ENCODE data around the gene ARHGEF37.
"Not testable (repeated sequence)": the region's sequence is repeated elsewhere in the genome, so short reads cannot be mapped to it uniquely, and the experiment has no call there.

The ARHGEF37 gene

DNA sequence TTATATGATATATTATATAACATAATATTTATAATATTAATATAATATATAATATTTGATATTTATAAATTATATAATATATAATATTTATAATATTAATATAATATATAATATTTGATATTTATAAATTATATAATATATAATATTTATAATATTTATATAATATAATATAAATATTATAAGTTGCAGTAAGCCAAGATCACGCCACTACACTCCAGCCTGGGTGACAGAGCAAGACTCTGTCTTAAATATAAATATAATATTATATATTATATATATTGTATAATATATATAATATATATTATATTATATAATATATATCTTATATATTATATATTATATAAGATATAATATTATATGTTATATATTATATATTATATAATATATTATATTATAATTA is 68.4 kb downstream of the ARHGEF37 start:
- H3K27me3 ChIP-seq (ENCODE audit: control insufficient read depth, insufficient read depth, low read length); H3K27ac ChIP-seq (ENCODE audit: low read depth, low read length); H3K36me3 ChIP-seq (ENCODE audit: control insufficient read depth, insufficient read depth, low read length); H3K4me3 ChIP-seq (ENCODE audit: low read length); H3K4me1 ChIP-seq (ENCODE audit: control insufficient read depth, insufficient read depth, low read length); H3K9ac ChIP-seq (ENCODE audit: low read length): not testable (repeated sequence)

DNA sequence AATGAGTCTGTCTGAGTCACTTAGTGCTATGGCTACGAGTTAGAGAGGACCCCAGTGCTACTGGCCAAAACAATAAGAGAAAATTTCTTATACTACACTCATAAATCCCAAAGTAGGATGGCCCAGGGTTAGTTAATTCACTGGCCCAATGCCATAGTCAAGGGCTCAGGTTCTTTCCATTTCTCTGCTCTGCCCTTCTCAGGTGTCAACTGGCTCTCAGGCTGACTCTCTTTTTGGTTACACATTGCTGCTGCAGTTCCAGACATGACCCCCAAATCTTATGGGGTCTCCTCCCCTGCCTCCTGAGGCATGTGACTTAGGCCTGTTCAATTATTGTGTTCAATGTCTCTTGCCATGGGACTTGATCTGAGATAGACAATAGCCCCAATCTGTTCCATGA is 70.4 kb downstream of the ARHGEF37 start:
- Histone ChIP-seq H3K27me3 (ENCODE audit: control insufficient read depth, insufficient read depth, low read length) (no peaks in the 10 kb centered on the region), H3K36me3 (ENCODE audit: control insufficient read depth, insufficient read depth, low read length) (no peaks in the 10 kb centered on the region), H3K9ac (ENCODE audit: low read length) (no peak overlapping the region), H3K4me3 (ENCODE audit: low read length) (no peak overlapping the region), H3K4me1 (ENCODE audit: control insufficient read depth, insufficient read depth, low read length) (no peaks in the 10 kb centered on the region), H3K27ac (ENCODE audit: low read depth, low read length) (no peak overlapping the region)

- H3K9ac ChIP-seq (ENCODE audit: low read length) = no peak overlapping the region
- H3K4me1 ChIP-seq (ENCODE audit: control insufficient read depth, insufficient read depth, low read length) = no peaks in the 10 kb centered on the region
Measured at GRCh38 chr5:149652697-149653096, 71.4 kb downstream of the ARHGEF37 start.

GRCh38 chr5:149654231-149654630 is 72.9 kb downstream of the ARHGEF37 start:
- Histone ChIP-seq H3K27me3 (ENCODE audit: control insufficient read depth, insufficient read depth, low read length) (no peaks in the 10 kb centered on the region), H3K4me1 (ENCODE audit: control insufficient read depth, insufficient read depth, low read length) (no peaks in the 10 kb centered on the region), H3K4me3 (ENCODE audit: low read length) (no peak overlapping the region), H3K36me3 (ENCODE audit: control insufficient read depth, insufficient read depth, low read length) (no peaks in the 10 kb centered on the region), H3K9ac (ENCODE audit: low read length) (no peak overlapping the region), H3K27ac (ENCODE audit: low read depth, low read length) (no peak overlapping the region)

More at GRCh38 chr5:149652697-149653096, 71.4 kb downstream of the ARHGEF37 start:
- no peak overlapping the region for H3K27ac ChIP-seq (ENCODE audit: low read depth, low read length)
- H3K36me3 ChIP-seq (ENCODE audit: control insufficient read depth, insufficient read depth, low read length) = no peaks in the 10 kb centered on the region
- no peaks in the 10 kb centered on the region for H3K27me3 ChIP-seq (ENCODE audit: control insufficient read depth, insufficient read depth, low read length)
- H3K4me3 ChIP-seq (ENCODE audit: low read length) = no peak overlapping the region

DNA sequence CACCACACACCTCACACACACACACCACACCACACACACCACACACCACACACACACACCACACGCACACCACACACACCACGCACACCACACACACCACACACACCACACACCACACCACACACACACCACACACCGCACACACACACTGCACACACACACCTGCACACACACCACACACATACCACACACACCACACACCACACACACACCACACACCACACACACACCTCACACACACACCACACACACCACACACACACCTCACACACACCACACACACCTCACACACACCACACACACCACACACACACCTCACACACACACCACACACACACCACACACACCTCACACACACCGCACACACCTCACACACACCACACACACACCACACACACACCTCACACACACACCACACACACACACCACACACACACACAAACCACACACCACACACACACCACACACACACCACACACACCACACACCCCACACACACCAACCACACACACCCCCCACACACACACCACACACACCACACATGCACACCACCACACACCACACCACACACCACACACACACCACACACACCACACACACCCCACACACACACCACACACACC is 73.7 kb downstream of the ARHGEF37 start:
- H3K36me3 ChIP-seq (ENCODE audit: control insufficient read depth, insufficient read depth, low read length) = no peaks in the 10 kb centered on the region
- H3K27ac ChIP-seq (ENCODE audit: low read depth, low read length) = no peak overlapping the region
- no peaks in the 10 kb centered on the region for H3K27me3 ChIP-seq (ENCODE audit: control insufficient read depth, insufficient read depth, low read length)
- H3K4me1 ChIP-seq (ENCODE audit: control insufficient read depth, insufficient read depth, low read length) = no peaks in the 10 kb centered on the region
- no peak overlapping the region for H3K9ac ChIP-seq (ENCODE audit: low read length)
- no peak overlapping the region for H3K4me3 ChIP-seq (ENCODE audit: low read length)

- Histone ChIP-seq H3K36me3 (ENCODE audit: control insufficient read depth, insufficient read depth, low read length) (no peaks in the 10 kb centered on the region), H3K9ac (ENCODE audit: low read length) (no peak overlapping the region), H3K4me1 (ENCODE audit: control insufficient read depth, insufficient read depth, low read length) (no peaks in the 10 kb centered on the region), H3K27me3 (ENCODE audit: control insufficient read depth, insufficient read depth, low read length) (no peaks in the 10 kb centered on the region), H3K27ac (ENCODE audit: low read depth, low read length) (no peak overlapping the region), H3K4me3 (ENCODE audit: low read length) (no peak overlapping the region)
Measured at GRCh38 chr5:149656576-149657182, 75.4 kb downstream of the ARHGEF37 start.

GRCh38 chr5:149657324-149657723 is 76.0 kb downstream of the ARHGEF37 start:
- no peaks in the 10 kb centered on the region for H3K4me1 ChIP-seq (ENCODE audit: control insufficient read depth, insufficient read depth, low read length)
- no peak overlapping the region for H3K9ac ChIP-seq (ENCODE audit: low read length)
- no peaks in the 10 kb centered on the region for H3K27me3 ChIP-seq (ENCODE audit: control insufficient read depth, insufficient read depth, low read length)
- no peak overlapping the region for H3K4me3 ChIP-seq (ENCODE audit: low read length)
- H3K27ac ChIP-seq (ENCODE audit: low read depth, low read length) = no peak overlapping the region
- H3K36me3 ChIP-seq (ENCODE audit: control insufficient read depth, insufficient read depth, low read length) = no peaks in the 10 kb centered on the region

- Histone ChIP-seq H3K27ac (ENCODE audit: low read depth, low read length) (no peak overlapping the region), H3K27me3 (ENCODE audit: control insufficient read depth, insufficient read depth, low read length) (no peaks in the 10 kb centered on the region), H3K36me3 (ENCODE audit: control insufficient read depth, insufficient read depth, low read length) (no peaks in the 10 kb centered on the region), H3K9ac (ENCODE audit: low read length) (no peak overlapping the region), H3K4me1 (ENCODE audit: control insufficient read depth, insufficient read depth, low read length) (no peaks in the 10 kb centered on the region), H3K4me3 (ENCODE audit: low read length) (no peak overlapping the region)
Measured at GRCh38 chr5:149658299-149658698, 77.0 kb downstream of the ARHGEF37 start.

DNA sequence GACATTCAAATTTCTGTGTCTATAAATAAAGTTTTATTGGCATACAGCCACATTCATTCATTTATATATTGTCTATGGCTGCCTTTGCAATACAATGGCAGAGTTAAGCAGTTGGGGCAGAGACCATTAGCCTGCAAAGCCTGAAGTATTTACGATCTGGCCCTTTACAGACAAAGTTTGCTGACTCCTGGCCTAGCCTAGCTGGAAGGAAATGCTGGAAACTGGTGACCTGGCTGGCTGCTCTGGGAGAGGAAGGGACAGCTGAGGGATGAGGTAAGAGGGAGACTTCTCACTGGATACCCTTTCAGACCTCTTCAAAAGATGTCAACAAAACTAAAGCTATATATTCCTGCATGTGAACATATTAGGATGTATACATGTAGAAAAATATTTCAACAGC is 82.8 kb downstream of the ARHGEF37 start:
- H3K36me3 ChIP-seq (ENCODE audit: control insufficient read depth, insufficient read depth, low read length) = no peaks in the 10 kb centered on the region

GRCh38 chr5:149664666-149665415 is 83.5 kb downstream of the ARHGEF37 start:
- H3K4me1 ChIP-seq (ENCODE audit: control insufficient read depth, insufficient read depth, low read length) = no peaks in the 10 kb centered on the region
- no peak overlapping the region for H3K4me3 ChIP-seq (ENCODE audit: low read length)
- no peak overlapping the region for H3K27ac ChIP-seq (ENCODE audit: low read depth, low read length)
- H3K9ac ChIP-seq (ENCODE audit: low read length) = no peak overlapping the region
- H3K36me3 ChIP-seq (ENCODE audit: control insufficient read depth, insufficient read depth, low read length) = no peaks in the 10 kb centered on the region
- no peaks in the 10 kb centered on the region for H3K27me3 ChIP-seq (ENCODE audit: control insufficient read depth, insufficient read depth, low read length)

More for the DNA sequence above, 82.8 kb downstream of the ARHGEF37 start:
- Histone ChIP-seq H3K9ac (ENCODE audit: low read length) (no peak overlapping the region), H3K27ac (ENCODE audit: low read depth, low read length) (no peak overlapping the region), H3K27me3 (ENCODE audit: control insufficient read depth, insufficient read depth, low read length) (no peaks in the 10 kb centered on the region), H3K4me1 (ENCODE audit: control insufficient read depth, insufficient read depth, low read length) (no peaks in the 10 kb centered on the region), H3K4me3 (ENCODE audit: low read length) (no peak overlapping the region)

GRCh38 chr5:149665416-149666175 is 84.3 kb downstream of the ARHGEF37 start:
- Histone ChIP-seq H3K4me3 (ENCODE audit: low read length) (no peak overlapping the region), H3K27ac (ENCODE audit: low read depth, low read length) (no peak overlapping the region), H3K9ac (ENCODE audit: low read length) (no peak overlapping the region), H3K4me1 (ENCODE audit: control insufficient read depth, insufficient read depth, low read length) (no peaks in the 10 kb centered on the region), H3K36me3 (ENCODE audit: control insufficient read depth, insufficient read depth, low read length) (no peaks in the 10 kb centered on the region), H3K27me3 (ENCODE audit: control insufficient read depth, insufficient read depth, low read length) (no peaks in the 10 kb centered on the region)

- no peak overlapping the region for H3K4me3 ChIP-seq (ENCODE audit: low read length)
- H3K27me3 ChIP-seq (ENCODE audit: control insufficient read depth, insufficient read depth, low read length) = no peaks in the 10 kb centered on the region
- no peaks in the 10 kb centered on the region for H3K36me3 ChIP-seq (ENCODE audit: control insufficient read depth, insufficient read depth, low read length)
- no peak overlapping the region for H3K9ac ChIP-seq (ENCODE audit: low read length)
- H3K4me1 ChIP-seq (ENCODE audit: control insufficient read depth, insufficient read depth, low read length) = no peaks in the 10 kb centered on the region
- no peak overlapping the region for H3K27ac ChIP-seq (ENCODE audit: low read depth, low read length)
Measured at GRCh38 chr5:149666212-149666852, 85.0 kb downstream of the ARHGEF37 start.
